ENCODE measurements around the gene TFG. TPM values are rescaled to one million over a fixed set of nuclear protein-coding genes. Genes with fewer than 3 reads are reported as not detected.

The TFG gene
- total and polyA plus RNA-seq, 2 of the 4 experiments (the other 2 are of a cell fraction): 47.7 to 165 TPM

GRCh38 chr3:100703865-100704264 lies 5.4 kb upstream of the TFG start:
- intact Hi-C loops (cut with micrococcal nuclease): no loop called here
- dilution Hi-C loops (cut with HindIII; ENCODE audit: low sequenced_read_pairs, unreplicated experiment): no loop called here
- Histone ChIP-seq H2AK9ac (replicated peaks; ENCODE audit: low read depth, low read length, poor library complexity) (no peak overlapping the region), H4K8ac (ENCODE audit: low read depth in 2 of 2, low read length in 2 of 2) (no peak overlapping the region), H3K27me3 (ENCODE audit: control insufficient read depth, insufficient read depth, low read length) (peaks cover 2% of the 10 kb centered on the region; the same call in 1 of the 2 replicates), H3K9ac (ENCODE audit: low read depth, low read length) (no peak overlapping the region), H4K91ac (ENCODE audit: insufficient read depth, low read depth, low read length) (no peak overlapping the region), H3K4ac (ENCODE audit: low read depth, low read length) (no peak overlapping the region), H4K5ac (ENCODE audit: low read depth, low read length) (no peak overlapping the region), H2AK5ac (ENCODE audit: low read depth, low read length) (no peak overlapping the region), H2BK5ac (ENCODE audit: low read depth, low read length, poor library complexity, severe bottlenecking) (no peak overlapping the region), H3K4me1 (ENCODE audit: control insufficient read depth, insufficient read depth, low read length) (no peaks in the 10 kb centered on the region; the same call in 1 of the 2 replicates), H3K56ac (ENCODE audit: extremely low read depth, insufficient read depth, low read length) (no peak overlapping the region), H3K36me3 (ENCODE audit: control insufficient read depth, insufficient read depth, low read length) (no peaks in the 10 kb centered on the region), H3K79me1 (ENCODE audit: low read depth in 1 of 2, low read length in 2 of 2) (0 out of 4 replicates have a peak, but pooled peaks cover 0 to 4% of the 10 kb centered on the region in 2 experiments), H3K23ac (ENCODE audit: low read depth, low read length) (no peak overlapping the region), H2BK120ac (ENCODE audit: low read depth, low read length) (no peak overlapping the region), H3K4me3 (ENCODE audit: insufficient read depth, low read depth, low read length) (no peak overlapping the region), H3K14ac (replicated peaks; ENCODE audit: low read depth, low read length) (no peak overlapping the region), H3K9me1 (ENCODE audit: insufficient read depth, low read length) (no peaks in the 10 kb centered on the region), H3K27ac (ENCODE audit: insufficient read depth, low read length) (no peak overlapping the region), H3K4me2 (ENCODE audit: low read depth, low read length) (no peak overlapping the region), H4K20me1 (ENCODE audit: insufficient read depth, low read length) (no peaks in the 10 kb centered on the region), H3K9me3 (ENCODE audit: control insufficient read depth, insufficient read depth, low read length) (no peaks in the 10 kb centered on the region), H2BK20ac (ENCODE audit: low read depth, low read length) (no peak overlapping the region), H2BK15ac (ENCODE audit: low read depth, low read length) (no peak overlapping the region), H3K18ac (ENCODE audit: low read depth, low read length) (no peak overlapping the region), H2AFZ (replicated peaks; ENCODE audit: low read length, poor library complexity) (no peak overlapping the region)
- WGBS, 2 experiments (ENCODE audit: extremely low coverage in 2 of 2, insufficient read length in 1 of 2): 50% methylated on average over 1 of the region's 4 CpGs; no CpG with 5 or more reads in 1 of the 2 experiments
- in situ Hi-C loops (cut with MboI; ENCODE audit: low sequenced_read_pairs): no loop called here
- TF ChIP-seq USF2 (IDR thresholded peaks at IDR 0.05; ENCODE audit: low read depth, low read length): no peak
- TF ChIP-seq MXI1 (IDR thresholded peaks at IDR 0.05; ENCODE audit: borderline replicate concordance, low read depth, low read length): no peak
- TF ChIP-seq RCOR1 (IDR thresholded peaks at IDR 0.05; ENCODE audit: insufficient replicate concordance, low read length): no peak
- TF ChIP-seq CEBPB (IDR thresholded peaks at IDR 0.05; ENCODE audit: low read depth, low read length): no peak
- TF ChIP-seq FOS (IDR thresholded peaks at IDR 0.05; ENCODE audit: low read depth, low read length): no peak
- TF ChIP-seq POLR2A (IDR thresholded peaks at IDR 0.05; ENCODE audit: low read depth, low read length): no peak
- no peak for TF ChIP-seq CHD1 (IDR thresholded peaks at IDR 0.05; ENCODE audit: low read depth, low read length)
- BruUV-seq (replicated peaks): no TSS peak
- ATAC-seq (ENCODE audit: low read depth): no peak
- POLR2A ChIA-PET (ENCODE audit: unreplicated experiment): no interaction called here
- CTCF ChIA-PET: interaction anchor here (0.9 to 1.0 kb wide), 2 partner anchors 12 to 83 kb away, joined by 3 to 4 read pairs; no protein-coding TSS in a partner anchor
- DNase-seq: no peak

Measured in IMR-90 (cell line).